Activated T-helper 17 cell treated with anti-CD3 and anti-CD28 coated beads, Interleukin-2, amount 50 U/mL, for 72 hours (primary cell): ENCODE data around the gene AP1S3. TPM values are rescaled to one million over a fixed set of nuclear protein-coding genes. Genes with fewer than 3 reads are reported as not detected.
"Not testable (repeated sequence)": the region's sequence is repeated elsewhere in the genome, so short reads cannot be mapped to it uniquely, and the experiment has no call there.

Experiments
- ATAC-seq: fragments of 150-1000 bp; cut with Tn5 transposase; replicated peaks from 2 replicates; pipeline ENCODE4 v1.10.0; 2021; ENCODE audit warnings: mild to moderate bottlenecking, moderate library complexity
- H3K27ac Mint-ChIP-seq: one replicate; pipeline ENCODE4 v1.8.0; 2022; ENCODE audit warnings: mixed read lengths
- H3K27me3 Mint-ChIP-seq: one replicate; pipeline ENCODE4 v1.8.0; 2022; ENCODE audit warnings: mixed read lengths
- H3K36me3 Mint-ChIP-seq: one replicate; pipeline ENCODE4 v1.8.0; 2022; ENCODE audit warnings: low read depth, mild to moderate bottlenecking, mixed read lengths
- H3K4me1 Mint-ChIP-seq: one replicate; pipeline ENCODE4 v1.8.0; 2022; ENCODE audit warnings: mixed read lengths
- H3K4me3 Mint-ChIP-seq: one replicate; pipeline ENCODE4 v1.8.0; 2022; ENCODE audit warnings: mild to moderate bottlenecking, mixed read lengths
- H3K9me3 Mint-ChIP-seq: one replicate; pipeline ENCODE4 v1.8.0; 2022; ENCODE audit warnings: mixed read lengths
- total RNA-seq, 2 donors: library from RNA; stranded (reverse); gene quantifications; one replicate each; pipeline ENCODE4 v1.2.3, GENCODE V29; 2022

Gene AP1S3
- total RNA-seq, 2 donors from 2014 or later: 4.0 to 6.3 TPM

GRCh38 chr2:223771475-223771874 lies 65.9 kb downstream of the AP1S3 start:
- no peak for ATAC-seq
- no peak overlapping the region for H3K27ac Mint-ChIP-seq
- no peaks in the 10 kb centered on the region for H3K4me1 Mint-ChIP-seq
- H3K36me3 Mint-ChIP-seq: peaks cover 20% of the 10 kb centered on the region
- H3K4me3 Mint-ChIP-seq: no peak overlapping the region
- H3K27me3 Mint-ChIP-seq: no peaks in the 10 kb centered on the region
- H3K9me3 Mint-ChIP-seq: no peaks in the 10 kb centered on the region

- no peak for ATAC-seq
- H3K9me3 Mint-ChIP-seq: no peaks in the 10 kb centered on the region
- H3K4me3 Mint-ChIP-seq: no peak overlapping the region
- no peaks in the 10 kb centered on the region for H3K36me3 Mint-ChIP-seq
- H3K4me1 Mint-ChIP-seq: no peaks in the 10 kb centered on the region
- H3K27me3 Mint-ChIP-seq: no peaks in the 10 kb centered on the region
- H3K27ac Mint-ChIP-seq: no peak overlapping the region
Observed at GRCh38 chr2:223768179-223768578, 69.2 kb downstream of the AP1S3 start.

- no peak overlapping the region for H3K27ac Mint-ChIP-seq
- no peak overlapping the region for H3K4me3 Mint-ChIP-seq
- no peaks in the 10 kb centered on the region for H3K27me3 Mint-ChIP-seq
- H3K9me3 Mint-ChIP-seq: no peaks in the 10 kb centered on the region
- H3K36me3 Mint-ChIP-seq: no peaks in the 10 kb centered on the region
- no peaks in the 10 kb centered on the region for H3K4me1 Mint-ChIP-seq
- ATAC-seq: no peak
Observed at GRCh38 chr2:223767341-223767740, 70.0 kb downstream of the AP1S3 start.

- no peak overlapping the region for H3K27ac Mint-ChIP-seq
- no peak overlapping the region for H3K4me3 Mint-ChIP-seq
- H3K36me3 Mint-ChIP-seq: no peaks in the 10 kb centered on the region
- ATAC-seq: no peak
- no peaks in the 10 kb centered on the region for H3K4me1 Mint-ChIP-seq
- no peaks in the 10 kb centered on the region for H3K9me3 Mint-ChIP-seq
- no peaks in the 10 kb centered on the region for H3K27me3 Mint-ChIP-seq
Observed at GRCh38 chr2:223765221-223765785, 72.1 kb downstream of the AP1S3 start.

GRCh38 chr2:223764796-223765195 lies 72.6 kb downstream of the AP1S3 start:
- no peaks in the 10 kb centered on the region for H3K36me3 Mint-ChIP-seq
- no peak for ATAC-seq
- H3K4me1 Mint-ChIP-seq: no peaks in the 10 kb centered on the region
- H3K4me3 Mint-ChIP-seq: no peak overlapping the region
- H3K9me3 Mint-ChIP-seq: no peaks in the 10 kb centered on the region
- no peak overlapping the region for H3K27ac Mint-ChIP-seq
- H3K27me3 Mint-ChIP-seq: no peaks in the 10 kb centered on the region

GRCh38 chr2:223762853-223763252 lies 74.5 kb downstream of the AP1S3 start:
- no peak overlapping the region for H3K4me3 Mint-ChIP-seq
- no peaks in the 10 kb centered on the region for H3K36me3 Mint-ChIP-seq
- H3K4me1 Mint-ChIP-seq: no peaks in the 10 kb centered on the region
- ATAC-seq: no peak
- H3K9me3 Mint-ChIP-seq: no peaks in the 10 kb centered on the region
- no peaks in the 10 kb centered on the region for H3K27me3 Mint-ChIP-seq
- H3K27ac Mint-ChIP-seq: no peak overlapping the region

- H3K36me3 Mint-ChIP-seq, H3K4me1 Mint-ChIP-seq, H3K27me3 Mint-ChIP-seq, ATAC-seq, H3K9me3 Mint-ChIP-seq, H3K4me3 Mint-ChIP-seq, H3K27ac Mint-ChIP-seq: not testable (repeated sequence)
Observed at GRCh38 chr2:223761746-223762145, 75.6 kb downstream of the AP1S3 start.

- H3K36me3 Mint-ChIP-seq: no peaks in the 10 kb centered on the region
- no peaks in the 10 kb centered on the region for H3K27me3 Mint-ChIP-seq
- peak overlapping the region; percentile 80 for H3K27ac Mint-ChIP-seq
- peak; percentile 96 for ATAC-seq
- peak overlapping the region; percentile 38 for H3K4me3 Mint-ChIP-seq
- no peaks in the 10 kb centered on the region for H3K4me1 Mint-ChIP-seq
- H3K9me3 Mint-ChIP-seq: no peaks in the 10 kb centered on the region
Observed at GRCh38 chr2:223760838-223761502, 76.4 kb downstream of the AP1S3 start.

- no peaks in the 10 kb centered on the region for H3K4me1 Mint-ChIP-seq
- peak; percentile 60 for ATAC-seq
- H3K27me3 Mint-ChIP-seq: no peaks in the 10 kb centered on the region
- H3K9me3 Mint-ChIP-seq: no peaks in the 10 kb centered on the region
- peak overlapping the region; percentile 38 for H3K4me3 Mint-ChIP-seq
- peak overlapping the region; percentile 80 for H3K27ac Mint-ChIP-seq
- H3K36me3 Mint-ChIP-seq: no peaks in the 10 kb centered on the region
Observed at GRCh38 chr2:223759569-223760430, 77.6 kb downstream of the AP1S3 start.

GRCh38 chr2:223758131-223758840 lies 79.1 kb downstream of the AP1S3 start:
- H3K27ac Mint-ChIP-seq: no peak overlapping the region
- H3K4me3 Mint-ChIP-seq: no peak overlapping the region
- no peak for ATAC-seq
- H3K36me3 Mint-ChIP-seq: no peaks in the 10 kb centered on the region
- H3K9me3 Mint-ChIP-seq: no peaks in the 10 kb centered on the region
- H3K4me1 Mint-ChIP-seq: no peaks in the 10 kb centered on the region
- no peaks in the 10 kb centered on the region for H3K27me3 Mint-ChIP-seq

- H3K4me3 Mint-ChIP-seq: no peak overlapping the region
- H3K4me1 Mint-ChIP-seq: no peaks in the 10 kb centered on the region
- H3K36me3 Mint-ChIP-seq: no peaks in the 10 kb centered on the region
- no peak overlapping the region for H3K27ac Mint-ChIP-seq
- ATAC-seq: no peak
- H3K9me3 Mint-ChIP-seq: no peaks in the 10 kb centered on the region
- peaks cover 12% of the 10 kb centered on the region for H3K27me3 Mint-ChIP-seq
Observed at GRCh38 chr2:223753940-223754339, 83.4 kb downstream of the AP1S3 start.

- ATAC-seq: no peak
- H3K9me3 Mint-ChIP-seq: peaks cover 3% of the 10 kb centered on the region
- H3K27ac Mint-ChIP-seq: no peak overlapping the region
- peaks cover 5% of the 10 kb centered on the region for H3K4me1 Mint-ChIP-seq
- H3K36me3 Mint-ChIP-seq: no peaks in the 10 kb centered on the region
- no peak overlapping the region for H3K4me3 Mint-ChIP-seq
- H3K27me3 Mint-ChIP-seq: peaks cover 14% of the 10 kb centered on the region
Observed at GRCh38 chr2:223751012-223751411, 86.4 kb downstream of the AP1S3 start.

GRCh38 chr2:223747392-223748042 lies 89.9 kb downstream of the AP1S3 start:
- ATAC-seq: no peak
- no peak overlapping the region for H3K4me3 Mint-ChIP-seq
- H3K9me3 Mint-ChIP-seq: peaks cover 3% of the 10 kb centered on the region
- no peaks in the 10 kb centered on the region for H3K36me3 Mint-ChIP-seq
- H3K27me3 Mint-ChIP-seq: peaks cover 14% of the 10 kb centered on the region
- no peak overlapping the region for H3K27ac Mint-ChIP-seq
- H3K4me1 Mint-ChIP-seq: peaks cover 5% of the 10 kb centered on the region

- Mint-ChIP-seq H3K4me3 (no peak overlapping the region), H3K27ac (no peak overlapping the region), H3K36me3 (no peaks in the 10 kb centered on the region), H3K27me3 (peaks cover 14% of the 10 kb centered on the region), H3K4me1 (peaks cover 5% of the 10 kb centered on the region), H3K9me3 (peaks cover 3% of the 10 kb centered on the region)
- no peak for ATAC-seq
Observed at GRCh38 chr2:223746611-223747010, 90.8 kb downstream of the AP1S3 start.
